DMS114 treated with DMSO at 0.1 percent for 48 hours (cell line): ENCODE measurements around the gene MCTP1.

ENCODE experiments used
- DNase-seq: peaks from one replicate; lab custom pipeline; 2025; ENCODE audit not compliant: unreplicated experiment; lab: John Stamatoyannopoulos, UW

The MCTP1 gene

DNA sequence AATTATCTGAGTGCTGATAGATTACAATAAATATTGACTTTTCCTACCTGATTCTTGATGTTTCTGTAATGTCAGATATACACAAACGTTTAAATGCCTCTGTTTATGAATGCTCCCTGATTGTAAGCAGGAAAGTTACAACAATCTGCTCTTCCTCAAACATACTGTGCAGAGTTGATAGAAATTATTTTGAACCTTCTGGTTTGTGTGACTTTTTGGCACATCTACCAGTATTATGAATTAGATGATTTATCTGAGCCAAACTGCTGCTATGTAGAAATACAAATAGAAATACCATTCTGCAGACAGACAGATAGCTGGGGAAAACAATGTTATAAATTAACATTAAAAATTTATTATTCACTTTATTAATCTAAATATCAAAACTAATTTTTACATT lies 553.4 kb downstream of the MCTP1 start:
- DNase-seq: no peak

DNA sequence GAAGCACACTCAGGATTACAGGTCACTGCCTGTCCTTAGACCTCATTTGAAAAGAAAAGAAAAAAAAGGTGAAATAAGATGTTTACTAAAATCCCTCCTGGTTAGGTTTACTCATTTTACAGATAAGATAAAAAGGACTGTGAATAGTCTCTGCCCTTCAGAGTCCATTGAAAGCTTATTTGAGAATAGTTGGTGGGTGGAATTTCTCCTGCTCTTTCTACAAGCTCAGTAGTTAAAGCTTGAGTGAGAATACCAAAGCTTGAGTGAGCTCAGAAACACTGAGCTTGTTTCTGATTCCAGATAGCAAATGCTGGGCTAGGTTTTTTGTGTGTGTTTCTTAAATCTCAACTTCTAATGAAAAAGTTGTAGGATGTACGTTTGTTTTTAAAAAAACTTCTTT lies 559.8 kb downstream of the MCTP1 start:
- no peak for DNase-seq

DNA sequence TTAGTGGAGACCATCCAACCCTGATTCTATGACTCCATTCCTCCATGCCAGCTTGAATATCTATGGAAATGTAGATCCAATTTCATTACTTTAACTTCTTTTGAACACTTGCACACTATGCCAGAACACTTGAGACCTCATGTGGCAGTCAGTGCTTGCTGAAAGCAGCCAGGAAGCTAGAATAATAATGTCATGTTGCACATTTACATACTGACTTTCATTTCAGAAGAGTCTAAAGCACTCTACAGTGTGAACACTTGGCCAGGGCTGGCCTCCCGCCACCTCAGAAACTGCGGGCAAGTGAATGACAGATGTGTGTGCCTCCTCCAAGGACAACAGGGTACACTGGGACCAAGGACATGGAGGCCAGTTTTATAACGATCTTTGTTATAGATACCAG lies 569.1 kb downstream of the MCTP1 start:
- DNase-seq: no peak

DNA sequence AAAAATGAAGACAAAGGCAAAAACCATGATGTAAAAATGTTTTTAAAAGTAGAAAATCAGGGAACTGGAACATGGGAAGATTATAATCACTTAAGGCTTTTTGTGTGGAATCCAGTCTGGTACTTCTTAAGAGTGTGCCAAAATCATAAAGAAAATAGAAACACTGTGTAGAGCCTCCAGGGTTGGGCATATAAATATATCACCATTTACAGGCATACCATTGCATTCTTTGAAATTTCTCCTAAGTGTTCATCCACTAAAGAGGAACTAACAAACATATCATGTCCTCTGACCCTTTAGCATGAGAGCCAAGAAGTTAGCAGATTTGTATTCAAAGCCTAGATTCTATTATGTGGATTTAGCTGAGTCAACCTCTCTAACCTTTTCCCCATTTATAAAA lies 573.1 kb downstream of the MCTP1 start:
- DNase-seq: no peak

DNA sequence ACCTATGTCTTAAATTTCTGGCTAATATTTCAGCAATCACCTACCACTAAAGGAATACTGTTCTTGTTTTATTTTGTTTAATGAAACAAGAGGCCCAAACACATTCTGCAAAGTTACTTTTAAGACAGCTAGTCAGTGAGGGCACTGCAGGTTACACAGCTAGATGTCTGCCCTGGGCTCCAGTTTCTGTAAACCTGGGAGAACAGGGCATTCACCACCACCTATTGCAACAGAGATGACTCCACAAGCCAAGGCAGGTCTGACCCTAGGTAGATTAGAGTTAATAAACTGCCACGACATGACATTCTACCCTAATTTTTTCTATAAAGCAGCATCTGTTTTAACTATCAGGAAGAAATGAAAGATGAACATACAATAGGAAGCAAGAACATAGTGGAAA lies 575.6 kb downstream of the MCTP1 start:
- no peak for DNase-seq

DNA sequence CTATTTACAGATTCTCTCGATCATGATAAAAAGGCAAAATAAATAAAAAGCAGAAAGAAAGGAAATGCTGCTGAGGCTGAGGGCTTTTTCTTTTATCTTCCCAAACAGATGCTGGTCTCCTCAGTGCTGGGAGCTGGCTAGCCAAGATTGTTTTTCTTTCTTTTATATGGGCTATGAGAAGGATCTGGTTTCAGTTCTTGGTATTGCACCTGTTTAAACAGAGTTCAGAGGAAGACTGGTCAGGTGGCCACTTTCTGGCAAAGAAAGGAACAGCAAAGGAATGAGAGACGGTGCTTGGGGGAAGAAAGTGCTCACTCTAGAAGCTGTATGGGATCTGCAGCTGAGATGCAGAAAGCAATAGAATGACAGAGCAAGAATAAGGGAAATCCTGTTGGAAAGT lies 577.5 kb downstream of the MCTP1 start:
- DNase-seq: no peak

DNA sequence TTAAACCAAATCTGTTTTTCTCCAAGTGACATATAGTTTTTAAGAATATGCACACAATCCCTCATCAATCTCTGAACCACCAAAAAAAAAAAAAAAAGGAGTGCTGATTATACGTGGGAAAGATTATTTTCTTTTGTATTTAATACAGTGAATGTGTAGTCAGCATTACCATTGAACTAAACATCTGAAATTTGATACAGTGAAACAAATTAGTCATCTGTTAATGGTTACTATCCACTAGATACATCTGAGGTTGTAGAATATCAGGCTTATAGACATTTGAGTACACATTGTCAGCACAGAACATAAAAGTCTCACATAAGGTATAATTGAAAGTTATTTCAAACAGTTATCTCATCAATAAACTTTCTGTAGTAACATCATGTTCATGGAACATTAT lies 579.5 kb downstream of the MCTP1 start:
- DNase-seq: no peak

DNA sequence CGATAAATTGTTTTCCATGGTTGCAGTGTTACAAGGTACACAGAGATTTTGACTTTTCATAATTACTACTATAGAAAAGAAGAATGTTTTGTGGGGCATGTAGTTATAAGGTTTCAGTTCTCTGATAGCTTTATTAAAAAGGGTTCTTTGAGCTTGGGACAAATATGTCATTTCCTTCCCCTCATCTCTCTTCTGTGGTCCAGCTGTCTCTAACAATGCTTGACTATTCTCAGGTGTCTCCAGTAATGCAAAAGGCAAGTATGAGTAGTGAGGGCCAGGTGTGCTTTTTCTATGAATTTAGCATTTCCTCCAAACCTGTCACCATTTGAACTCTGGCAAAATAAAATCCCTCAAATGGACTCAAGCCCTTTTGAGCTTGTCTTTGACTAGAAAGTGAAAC lies 582.2 kb downstream of the MCTP1 start:
- DNase-seq: no peak

DNA sequence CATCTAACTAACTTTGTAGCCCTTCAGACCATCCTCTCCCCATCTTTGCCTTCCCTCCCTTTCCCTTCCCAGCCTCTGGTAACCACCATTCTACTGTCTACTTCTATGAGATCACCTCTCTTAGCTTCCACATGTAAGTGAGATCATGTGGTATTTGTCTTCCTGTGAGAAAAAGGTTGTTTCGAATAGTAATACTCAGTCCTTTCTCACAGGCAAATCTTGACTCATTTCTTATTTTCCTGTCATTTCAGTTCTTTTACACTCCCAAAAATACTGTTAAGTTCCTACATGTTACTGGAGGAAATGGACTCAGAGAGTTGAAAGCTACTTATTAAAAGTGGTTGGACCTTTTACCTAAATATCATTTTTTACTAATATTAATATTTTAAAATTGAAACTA lies 584.3 kb downstream of the MCTP1 start:
- DNase-seq: no peak

DNA sequence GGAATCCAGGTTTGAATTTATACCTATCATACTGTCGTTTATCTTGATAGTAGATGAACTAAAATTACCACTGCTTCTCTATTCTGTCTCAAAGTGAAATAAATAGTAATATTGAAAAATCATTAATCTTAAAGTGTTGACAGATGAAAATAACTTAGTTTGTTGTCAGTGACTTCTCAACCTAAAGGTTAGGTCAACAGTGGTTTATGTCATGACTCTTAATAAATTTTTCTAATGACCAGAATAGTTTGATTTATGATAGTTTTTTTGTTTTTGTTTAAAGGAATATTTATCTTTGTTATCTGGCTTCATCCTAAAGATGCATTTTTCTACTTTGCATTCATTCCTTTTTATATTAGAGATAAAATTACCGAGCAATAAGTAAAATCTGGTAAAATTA lies 585.3 kb downstream of the MCTP1 start:
- DNase-seq: no peak

DNA sequence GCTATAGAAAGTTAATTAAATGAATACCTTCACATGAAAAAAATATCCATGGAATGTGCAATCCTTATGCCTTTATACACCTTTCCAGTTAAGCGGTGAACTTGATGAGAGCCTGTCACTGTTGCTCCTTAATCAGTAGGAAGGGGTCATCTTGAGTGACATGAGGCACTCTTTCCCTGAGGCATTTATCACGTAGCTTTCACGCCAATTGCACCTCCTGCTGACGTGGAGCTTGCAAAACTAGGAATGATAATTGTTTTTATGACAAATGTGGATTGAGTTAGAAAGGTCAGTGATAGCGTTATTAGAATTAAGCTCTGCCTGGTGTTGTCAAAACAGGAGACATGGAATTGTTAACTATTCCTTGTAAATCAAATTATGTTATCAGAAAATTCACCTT lies 586.7 kb downstream of the MCTP1 start:
- DNase-seq: no peak

DNA sequence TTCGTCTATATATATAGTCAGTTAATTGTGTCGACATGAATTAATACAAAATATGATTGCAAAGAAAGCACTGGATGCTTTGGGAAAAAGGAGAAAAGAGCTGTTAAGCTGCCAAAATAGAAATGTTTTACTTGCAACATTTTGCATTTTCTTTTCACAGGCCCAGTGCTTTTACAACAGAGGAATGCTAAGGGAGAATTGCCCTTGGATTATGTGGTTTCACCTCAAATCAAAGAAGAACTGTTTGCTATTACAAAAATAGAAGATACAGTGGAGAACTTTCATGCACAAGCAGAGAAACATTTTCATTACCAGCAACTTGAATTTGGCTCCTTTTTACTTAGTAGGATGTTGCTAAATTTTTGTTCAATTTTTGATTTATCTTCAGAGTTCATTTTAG lies 590.2 kb downstream of the MCTP1 start:
- no peak for DNase-seq

DNA sequence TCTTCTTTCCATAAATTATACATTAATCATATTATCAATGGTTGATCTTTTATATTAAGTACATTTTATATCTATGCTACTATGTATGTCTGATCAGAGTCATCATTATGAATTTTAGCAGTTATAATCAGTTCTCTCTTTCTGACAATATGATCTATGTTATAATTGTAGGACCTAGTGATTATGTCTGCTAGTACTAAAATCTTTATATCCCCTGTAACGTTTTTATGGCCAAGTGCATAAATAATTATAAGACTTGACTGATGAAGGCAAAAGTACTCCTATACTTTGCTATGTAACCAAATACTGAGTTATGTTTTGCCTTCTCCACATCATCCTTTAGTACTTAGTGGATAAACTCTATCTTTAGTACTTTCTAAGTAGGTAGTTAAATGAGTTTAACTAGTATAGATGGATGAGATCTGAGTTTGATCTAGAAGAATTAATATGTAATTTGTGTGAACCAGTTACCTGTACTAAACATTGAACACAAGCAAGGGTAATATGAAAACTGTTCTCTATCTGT lies 591.0 kb downstream of the MCTP1 start:
- no peak for DNase-seq

DNA sequence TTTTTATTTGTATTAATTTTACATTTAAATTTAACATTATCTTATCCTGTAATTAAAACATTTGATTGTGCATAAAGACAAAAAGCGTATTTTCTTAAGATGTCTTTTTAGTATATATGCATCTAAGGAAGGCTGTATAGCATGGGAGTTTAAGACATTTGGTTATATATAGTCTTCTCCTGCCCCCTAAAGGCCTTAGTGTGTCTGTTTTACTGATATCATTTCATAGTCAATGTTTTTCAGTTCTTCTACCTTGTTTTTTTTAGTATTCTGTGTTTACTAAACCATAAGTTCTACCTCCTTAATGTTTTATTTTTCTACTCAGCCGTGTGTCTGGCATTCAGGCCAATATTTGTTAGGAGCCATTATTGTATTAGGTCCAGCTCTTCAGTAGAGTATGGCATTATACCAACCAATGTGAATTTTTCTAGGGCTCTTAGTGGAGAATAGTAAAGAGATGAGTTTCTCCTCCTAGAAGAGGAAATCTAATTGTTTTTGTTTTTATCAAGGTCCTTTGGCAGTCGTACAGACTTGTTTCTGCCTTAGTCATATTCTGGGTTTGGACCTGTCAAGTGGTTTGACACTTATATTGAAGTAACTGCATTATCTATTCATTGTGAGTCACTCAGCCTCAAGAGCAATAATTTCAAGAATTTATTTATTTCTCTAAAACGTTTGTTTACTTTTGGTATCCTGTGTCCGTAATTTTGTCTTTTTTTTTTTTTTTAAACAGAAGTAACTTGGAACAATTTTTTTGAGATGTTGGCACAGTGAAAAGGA lies 591.7 kb downstream of the MCTP1 start:
- DNase-seq: peak; percentile 57

DNA sequence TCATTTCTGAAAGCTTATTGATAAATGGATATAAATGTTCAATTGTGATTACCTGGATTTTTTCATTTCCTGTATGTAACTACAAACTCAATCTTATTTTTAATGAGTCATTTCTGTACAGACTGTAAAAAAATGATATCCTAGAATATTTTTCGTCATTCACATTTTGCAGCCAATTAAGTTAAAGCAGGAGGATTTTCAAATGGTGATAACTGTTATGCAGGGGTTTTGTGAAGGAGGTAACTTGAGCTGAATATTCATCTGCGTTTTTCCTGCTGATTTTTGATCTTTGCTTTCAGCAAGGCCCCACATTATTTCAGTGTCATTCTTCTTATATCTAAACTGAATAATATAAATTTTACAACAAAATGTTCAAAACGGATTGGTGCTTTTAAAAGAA lies 592.3 kb downstream of the MCTP1 start:
- DNase-seq: no peak

DNA sequence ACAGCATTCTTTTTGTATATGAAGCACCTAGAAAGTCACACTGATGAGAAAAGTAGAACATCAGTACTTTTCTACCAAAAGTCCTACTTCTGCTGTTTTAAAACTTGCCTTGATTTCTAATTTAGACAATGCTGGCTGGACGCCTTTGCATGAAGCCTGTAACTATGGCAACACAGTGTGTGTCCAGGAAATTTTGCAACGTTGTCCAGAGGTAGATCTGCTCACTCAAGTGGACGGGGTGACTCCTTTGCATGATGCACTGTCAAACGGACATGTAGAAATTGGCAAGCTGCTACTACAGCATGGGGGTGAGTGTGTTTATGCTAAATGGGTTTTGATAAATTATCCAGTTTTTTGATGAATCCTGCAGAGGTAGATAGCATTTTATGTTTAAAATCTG lies 592.9 kb downstream of the MCTP1 start:
- DNase-seq: no peak

DNA sequence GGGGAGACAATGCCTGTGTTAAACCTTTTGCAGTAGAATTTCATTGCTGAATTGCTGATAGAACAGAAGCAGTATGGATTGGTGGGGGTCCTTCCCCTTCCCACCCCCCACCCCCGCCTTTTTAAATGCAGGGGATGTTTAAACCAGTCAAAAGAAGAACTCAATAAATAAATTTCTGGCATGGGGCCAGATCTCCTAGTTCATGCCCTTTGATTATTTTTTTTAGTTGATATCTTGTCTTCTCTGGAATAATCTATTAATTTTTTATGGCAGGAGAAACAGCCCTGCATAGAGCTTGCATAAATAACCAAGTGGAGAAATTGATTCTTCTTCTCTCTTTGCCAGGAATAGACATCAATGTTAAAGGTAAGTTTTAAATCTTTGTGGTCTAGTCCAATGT lies 593.6 kb downstream of the MCTP1 start:
- no peak for DNase-seq

DNA sequence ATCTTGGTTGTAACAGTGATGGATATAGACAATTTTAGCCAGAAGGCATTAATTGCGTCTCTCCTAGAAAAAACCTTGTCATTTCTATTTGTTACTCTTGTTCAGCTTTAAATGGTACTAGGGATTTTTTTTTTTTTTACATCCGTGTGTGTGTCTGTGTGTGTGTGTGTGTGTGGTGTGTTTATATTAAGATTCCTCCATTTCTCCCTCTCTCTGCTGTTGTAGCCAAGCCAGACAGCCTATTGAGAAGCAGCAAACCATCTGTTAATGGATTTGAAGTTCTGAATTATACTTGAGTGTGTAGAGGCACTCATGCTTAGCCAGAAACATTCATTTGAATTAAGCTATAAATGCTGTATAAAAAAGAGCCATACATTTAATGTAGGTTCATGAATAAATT lies 594.1 kb downstream of the MCTP1 start:
- no peak for DNase-seq

DNA sequence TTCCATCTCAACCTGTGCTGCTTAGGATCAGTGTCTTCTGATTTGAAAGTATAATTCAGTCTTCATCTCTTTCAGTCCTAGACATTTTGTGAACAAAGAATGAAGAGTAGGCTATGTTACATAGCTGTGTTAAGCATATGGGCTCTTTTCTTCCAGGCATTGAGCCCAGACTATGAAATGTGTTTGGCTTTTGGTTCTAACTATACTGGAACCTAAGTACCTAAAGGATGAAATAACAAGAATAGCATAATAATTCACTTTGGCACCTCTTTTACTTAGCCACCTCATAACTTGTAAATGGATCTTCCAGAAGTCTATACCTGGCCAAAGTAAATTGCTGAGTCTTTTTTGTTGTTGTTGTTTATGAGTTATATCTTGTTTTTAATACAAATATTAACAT lies 595.0 kb downstream of the MCTP1 start:
- DNase-seq: no peak

DNA sequence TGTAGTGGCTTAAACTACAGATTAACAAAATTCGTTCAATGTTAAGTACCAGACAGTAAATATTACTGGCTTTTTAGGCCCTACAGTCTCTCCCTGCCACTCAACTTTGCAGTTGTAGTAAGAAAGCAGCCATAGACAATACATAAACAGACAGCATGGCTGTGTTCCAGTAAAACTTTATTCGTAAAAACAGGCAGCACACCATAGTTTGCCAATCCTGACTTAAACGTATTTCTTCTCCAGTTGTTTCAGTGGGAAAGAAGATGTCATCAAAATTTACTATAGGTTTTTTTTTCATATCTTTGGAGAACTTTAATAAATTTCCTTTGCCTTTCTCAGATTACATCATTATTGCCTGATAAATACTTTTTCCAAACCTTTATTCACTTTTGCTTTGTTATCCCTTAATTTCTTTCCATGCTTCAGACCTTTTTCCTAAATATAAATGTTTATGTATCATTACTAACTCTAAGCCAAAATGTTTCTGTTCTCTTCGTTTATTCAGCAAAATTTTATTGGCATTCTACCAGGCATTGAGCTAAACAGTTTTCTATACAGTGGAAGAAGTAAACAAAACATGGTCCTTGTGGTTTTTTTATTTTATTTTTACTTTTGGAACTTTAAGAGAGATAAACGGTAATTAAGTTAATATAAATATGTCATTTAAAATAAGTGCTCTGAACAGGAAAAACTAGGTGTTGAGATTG lies 601.9 kb downstream of the MCTP1 start:
- no peak for DNase-seq

DNA sequence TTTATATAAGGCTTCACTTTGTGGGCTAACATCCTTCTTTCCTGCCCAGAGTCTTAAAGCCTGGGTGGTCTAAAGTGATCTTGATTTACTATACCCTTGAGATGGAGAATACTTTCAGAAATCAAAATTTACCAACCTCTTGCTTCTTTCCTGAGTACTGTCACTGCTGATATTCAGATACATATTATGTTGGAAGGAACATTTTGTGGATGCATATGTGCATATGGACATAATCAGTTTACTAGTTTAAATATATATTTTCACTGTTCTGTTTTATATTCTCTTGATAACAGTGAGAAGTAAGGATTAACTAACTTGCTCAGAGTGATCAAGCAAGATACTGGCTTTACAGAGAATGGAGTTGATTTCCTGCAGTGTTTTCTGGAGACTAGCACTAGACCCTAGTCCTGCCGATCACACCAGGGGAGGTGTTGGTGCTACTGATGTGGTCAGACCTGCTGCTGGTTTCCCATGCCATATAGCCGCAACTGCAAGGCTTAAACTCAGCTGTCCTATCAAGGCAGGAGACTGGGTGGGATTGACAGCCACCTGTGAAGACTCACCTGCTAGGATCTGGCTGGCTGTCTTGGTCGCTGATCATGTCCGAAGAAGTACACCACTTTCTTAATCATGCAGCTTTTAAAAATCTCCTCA lies 608.8 kb downstream of the MCTP1 start:
- no peak for DNase-seq
